Activated naive CD4-positive, alpha-beta T cell treated with anti-CD3 and anti-CD28 coated beads, Interleukin-2, amount 10 ng/mL, durations not matched to agents 7 days and 5 days (primary cell): ENCODE measurements around the gene LRRC73.
"Not testable (repeated sequence)": the region's sequence is repeated elsewhere in the genome, so short reads cannot be mapped to it uniquely, and the experiment has no call there.

Experiments
- CTCF ChIA-PET: fragments of 350-600 bp; sonication (Branson Sonifier 250); formaldehyde crosslinking; loops from one replicate; lab custom pipeline; 2021; ENCODE audit warnings: antibody characterized with exemption; lab: Charles Lee
- DNase-seq: peaks from one replicate; pipeline ENCODE4 v3.0.0-alpha.2; 2020
- H3K27ac Mint-ChIP-seq: one replicate; pipeline ENCODE4 v1.8.0; 2021; ENCODE audit warnings: mild to moderate bottlenecking, moderate library complexity, mixed read lengths
- H3K27me3 Mint-ChIP-seq: one replicate; pipeline ENCODE4 v1.8.0; 2021; ENCODE audit warnings: mild to moderate bottlenecking, mixed read lengths
- H3K36me3 Mint-ChIP-seq: one replicate; pipeline ENCODE4 v1.8.0; 2021; ENCODE audit warnings: mixed read lengths
- H3K4me1 Mint-ChIP-seq: one replicate; pipeline ENCODE4 v1.8.0; 2021; ENCODE audit warnings: mixed read lengths
- H3K4me3 Mint-ChIP-seq: one replicate; pipeline ENCODE4 v1.8.0; 2021; ENCODE audit warnings: mild to moderate bottlenecking, moderate library complexity, mixed read lengths
- H3K9me3 Mint-ChIP-seq: one replicate; pipeline ENCODE4 v1.8.0; 2021; ENCODE audit warnings: mixed read lengths

Gene LRRC73

DNA sequence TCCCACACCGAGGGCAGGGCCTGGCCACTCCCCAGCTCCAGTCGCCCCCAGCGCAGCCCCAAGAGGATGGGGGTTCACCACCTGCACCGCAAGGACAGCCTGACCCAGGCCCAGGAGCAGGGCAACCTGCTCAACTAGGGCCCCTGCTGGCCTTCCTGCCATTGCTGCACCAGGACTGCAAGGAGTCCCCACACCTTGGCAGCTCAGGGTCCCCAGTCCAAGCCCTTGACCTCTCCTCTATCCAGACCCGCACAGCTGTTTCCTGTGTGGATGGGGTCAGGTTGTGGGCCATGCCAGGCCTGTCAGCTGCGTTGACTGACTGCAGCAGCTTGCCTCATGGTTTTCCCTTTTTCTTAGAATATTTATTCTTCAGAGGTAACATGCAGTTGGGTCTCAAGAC is 4.4 kb downstream of the LRRC73 start:
- no peak overlapping the region for H3K27ac Mint-ChIP-seq
- peaks cover 34% of the 10 kb centered on the region for H3K27me3 Mint-ChIP-seq
- no peaks in the 10 kb centered on the region for H3K9me3 Mint-ChIP-seq
- H3K4me3 Mint-ChIP-seq, result no peak overlapping the region
- CTCF ChIA-PET, result interaction anchor here (0.6 to 4.9 kb wide), 31 partner anchors 10 to 561 kb away, joined by 3 to 46 read pairs (median 5); partner anchors contain the start of genes CRIP3, DLK2, DNPH1 and POLR1C
- peaks cover 30% of the 10 kb centered on the region for H3K36me3 Mint-ChIP-seq
- H3K4me1 Mint-ChIP-seq, result peaks cover 10% of the 10 kb centered on the region
- DNase-seq, result no peak

DNA sequence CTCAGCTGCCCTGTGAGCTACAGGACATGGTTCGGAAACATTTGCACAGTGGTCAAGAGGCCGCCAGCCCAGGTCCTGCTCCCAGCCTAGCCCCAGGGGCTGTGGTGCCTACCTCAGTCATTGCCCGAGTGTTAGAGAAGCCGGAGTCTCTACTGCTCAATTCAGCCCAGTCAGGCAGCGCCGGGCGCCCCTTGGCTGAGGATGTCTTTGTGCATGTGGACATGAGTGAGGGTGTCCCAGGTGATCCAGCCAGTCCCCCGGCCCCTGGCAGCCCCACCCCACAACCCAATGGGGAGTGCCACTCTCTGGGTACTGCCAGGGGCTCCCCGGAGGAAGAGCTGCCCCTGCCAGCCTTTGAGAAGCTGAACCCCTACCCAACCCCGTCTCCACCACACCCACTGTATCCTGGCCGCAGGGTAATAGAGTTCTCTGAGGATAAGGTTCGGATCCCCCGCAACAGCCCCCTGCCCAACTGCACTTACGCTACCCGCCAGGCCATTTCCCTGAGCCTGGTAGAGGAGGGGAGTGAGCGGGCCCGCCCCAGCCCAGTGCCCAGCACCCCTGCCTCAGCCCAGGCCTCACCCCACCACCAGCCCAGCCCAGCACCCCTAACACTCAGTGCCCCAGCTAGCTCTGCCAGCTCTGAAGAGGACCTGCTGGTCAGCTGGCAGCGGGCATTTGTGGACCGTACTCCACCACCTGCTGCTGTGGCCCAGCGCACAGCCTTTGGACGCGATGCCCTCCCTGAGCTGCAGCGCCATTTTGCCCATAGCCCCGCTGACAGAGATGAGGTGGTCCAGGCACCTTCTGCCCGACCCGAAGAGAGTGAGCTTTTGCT is 5.2 kb downstream of the LRRC73 start:
- Mint-ChIP-seq H3K36me3 (peaks cover 36% of the 10 kb centered on the region), H3K27me3 (peaks cover 33% of the 10 kb centered on the region), H3K4me3 (no peak overlapping the region), H3K9me3 (no peaks in the 10 kb centered on the region), H3K27ac (no peak overlapping the region), H3K4me1 (peaks cover 8% of the 10 kb centered on the region)
- CTCF ChIA-PET, result interaction anchor here (0.6 to 4.9 kb wide), 16 partner anchors 9 to 361 kb away, joined by 3 to 46 read pairs (median 4); partner anchors contain the start of genes CRIP3 and DLK2
- no peak for DNase-seq

DNA sequence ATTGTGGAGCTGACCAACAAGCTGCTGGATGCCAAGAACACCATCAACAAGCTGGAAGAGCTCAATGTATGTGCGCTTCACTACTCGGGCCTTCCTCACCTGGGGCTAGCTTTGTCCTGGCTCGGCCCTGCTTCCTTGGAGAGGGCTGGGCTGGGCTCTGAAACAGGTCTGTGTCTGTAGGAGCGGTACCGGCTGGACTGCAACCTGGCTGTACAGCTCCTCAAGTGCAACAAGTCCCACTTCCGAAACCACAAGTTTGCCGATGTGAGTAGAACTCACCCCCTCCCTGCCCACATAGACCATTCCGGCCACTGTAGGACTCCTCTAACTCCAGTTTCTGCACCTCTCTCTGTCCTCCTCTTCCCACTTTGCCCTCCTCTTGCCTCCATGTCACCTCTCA is 6.7 kb downstream of the LRRC73 start:
- DNase-seq, result no peak
- Mint-ChIP-seq H3K27me3 (peaks cover 18% of the 10 kb centered on the region), H3K36me3 (peaks cover 41% of the 10 kb centered on the region), H3K27ac (no peak overlapping the region), H3K4me1 (peaks cover 2% of the 10 kb centered on the region), H3K4me3 (no peak overlapping the region), H3K9me3 (no peaks in the 10 kb centered on the region)
- CTCF ChIA-PET, result interaction anchor here (0.7 kb wide), 1 partner anchor 38 kb away, joined by 3 read pairs; no protein-coding TSS in a partner anchor

DNA sequence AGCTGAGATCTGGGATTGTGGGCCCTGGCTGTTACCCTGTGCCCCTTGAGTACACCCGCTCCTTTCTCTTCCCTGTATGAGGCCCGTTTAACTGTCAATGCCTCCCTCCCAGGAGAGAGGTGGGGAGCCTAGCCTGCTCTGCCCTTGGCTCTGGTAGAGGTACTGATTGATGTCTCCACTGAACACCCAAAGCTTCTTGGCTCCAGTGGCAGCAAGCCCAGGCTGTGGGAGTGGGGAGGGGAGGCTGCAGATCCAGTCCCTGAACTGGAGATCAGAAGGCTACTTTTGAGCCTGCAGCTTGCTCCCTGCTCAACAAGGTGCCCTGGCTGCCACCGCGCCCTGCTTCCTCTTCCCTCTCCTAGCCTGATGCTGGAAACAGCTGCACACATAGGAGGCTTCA is 7.5 kb downstream of the LRRC73 start:
- Mint-ChIP-seq H3K4me3 (no peak overlapping the region), H3K36me3 (peaks cover 43% of the 10 kb centered on the region), H3K9me3 (no peaks in the 10 kb centered on the region), H3K27me3 (peaks cover 10% of the 10 kb centered on the region), H3K4me1 (peaks cover 2% of the 10 kb centered on the region), H3K27ac (no peak overlapping the region)
- CTCF ChIA-PET, result no interaction called here
- no peak for DNase-seq

DNA sequence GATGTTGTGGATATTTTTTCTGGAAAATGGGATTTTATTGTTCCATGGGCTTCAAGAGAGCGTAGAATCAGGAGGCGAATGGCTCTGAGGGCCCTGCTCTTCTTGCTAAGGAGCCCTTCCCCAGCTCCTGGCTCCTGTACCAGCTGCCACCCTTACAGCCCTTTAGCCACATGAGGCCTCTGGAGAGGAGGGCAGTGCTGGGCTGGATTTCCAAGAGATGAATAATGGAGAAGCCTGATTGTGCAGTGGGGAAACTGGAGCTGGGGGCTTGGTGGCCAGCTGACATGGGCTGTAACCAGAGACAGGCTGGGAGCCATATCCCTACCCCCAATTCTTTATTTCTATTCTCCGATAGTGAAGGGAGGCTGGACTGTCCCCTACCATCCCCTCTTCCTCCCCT is 9.2 kb downstream of the LRRC73 start:
- H3K27ac Mint-ChIP-seq, result no peak overlapping the region
- H3K27me3 Mint-ChIP-seq, result no peaks in the 10 kb centered on the region
- peaks cover 40% of the 10 kb centered on the region for H3K36me3 Mint-ChIP-seq
- DNase-seq, result no peak
- H3K4me1 Mint-ChIP-seq, result no peaks in the 10 kb centered on the region
- H3K9me3 Mint-ChIP-seq, result no peaks in the 10 kb centered on the region
- CTCF ChIA-PET, result interaction anchor here (1.0 kb wide), 1 partner anchor 105 kb away, joined by 3 read pairs; no protein-coding TSS in a partner anchor
- H3K4me3 Mint-ChIP-seq, result no peak overlapping the region

DNA sequence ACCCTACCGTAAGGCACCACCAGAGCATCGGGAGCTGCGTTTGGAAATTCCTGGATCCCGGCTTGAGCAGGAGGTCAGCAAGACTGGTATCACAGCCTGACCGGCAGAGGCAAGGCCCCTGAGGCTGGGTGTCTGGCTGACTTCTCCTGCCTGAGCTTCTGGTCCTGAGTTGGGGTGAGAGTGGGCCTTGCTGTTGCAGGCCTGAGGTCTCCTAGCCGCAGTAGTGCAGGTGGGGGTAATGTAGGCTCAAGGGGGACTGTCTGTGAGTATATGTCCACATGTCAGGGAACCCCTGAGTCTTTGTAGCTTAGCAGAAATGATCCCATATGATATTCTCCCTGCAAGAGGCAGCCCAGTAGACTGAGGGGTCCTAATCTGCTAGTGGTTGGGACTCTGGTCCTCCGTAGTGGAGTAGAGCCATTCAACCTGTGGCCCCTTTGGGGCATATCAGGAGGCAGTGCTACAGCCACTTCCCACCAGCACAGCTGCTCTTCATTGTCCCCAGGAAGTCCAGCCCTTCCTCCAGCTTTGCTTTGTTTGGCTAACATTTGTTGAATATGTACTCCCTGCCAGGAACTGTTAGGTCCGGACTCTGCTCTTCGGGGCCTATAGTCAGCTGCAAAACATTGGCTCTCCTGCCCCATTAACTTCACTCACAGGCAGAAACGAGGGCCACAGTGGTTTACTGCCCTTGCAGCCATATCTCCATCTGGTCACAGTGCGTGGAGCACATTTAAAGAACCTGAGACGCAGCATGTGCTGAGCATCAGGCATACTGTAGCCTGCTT is 10.9 kb downstream of the LRRC73 start:
- no peaks in the 10 kb centered on the region for H3K9me3 Mint-ChIP-seq
- no peak overlapping the region for H3K4me3 Mint-ChIP-seq
- no peaks in the 10 kb centered on the region for H3K27me3 Mint-ChIP-seq
- H3K36me3 Mint-ChIP-seq, result peaks cover 33% of the 10 kb centered on the region
- H3K27ac Mint-ChIP-seq, result no peak overlapping the region
- no peak for DNase-seq
- CTCF ChIA-PET, result interaction anchor here (0.9 kb wide), 1 partner anchor 8 kb away, joined by 3 read pairs; no protein-coding TSS in a partner anchor
- H3K4me1 Mint-ChIP-seq, result peaks cover 13% of the 10 kb centered on the region

GRCh38 chr6:43498291-43498690 is 11.9 kb downstream of the LRRC73 start:
- CTCF ChIA-PET, result interaction anchor here (6.3 kb wide), 1 partner anchor 8 kb away, joined by 44 read pairs; no protein-coding TSS in a partner anchor
- H3K27ac Mint-ChIP-seq, H3K9me3 Mint-ChIP-seq, H3K4me3 Mint-ChIP-seq, H3K27me3 Mint-ChIP-seq, DNase-seq: not testable (repeated sequence)
- Mint-ChIP-seq H3K4me1 (peaks cover 18% of the 10 kb centered on the region), H3K36me3 (peaks cover 28% of the 10 kb centered on the region)

DNA sequence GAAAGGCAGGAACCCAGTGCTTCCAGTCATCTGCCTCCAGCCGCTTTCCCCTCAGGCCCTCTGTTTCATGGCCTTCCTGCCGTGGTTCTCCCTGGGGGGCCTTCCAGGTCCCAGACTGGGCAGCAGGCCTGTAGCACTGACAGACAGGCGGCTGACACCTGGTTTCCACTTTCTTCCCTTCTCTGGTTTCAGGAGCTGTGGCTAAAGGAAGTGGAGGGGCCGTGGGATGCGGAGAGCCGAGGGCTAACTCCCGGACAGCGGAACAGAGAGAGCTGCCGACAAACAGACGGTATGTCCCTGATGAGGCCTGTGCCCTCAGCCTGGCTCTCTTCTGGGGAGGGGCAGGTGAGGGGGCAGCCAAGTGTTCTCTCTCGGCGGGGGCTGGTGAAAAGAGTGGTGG is 12.5 kb downstream of the LRRC73 start:
- no peaks in the 10 kb centered on the region for H3K9me3 Mint-ChIP-seq
- CTCF ChIA-PET, result interaction anchor here (6.3 kb wide), 1 partner anchor 9 kb away, joined by 44 read pairs; no protein-coding TSS in a partner anchor
- H3K4me1 Mint-ChIP-seq, result peaks cover 21% of the 10 kb centered on the region
- no peaks in the 10 kb centered on the region for H3K27me3 Mint-ChIP-seq
- DNase-seq, result no peak
- no peak overlapping the region for H3K4me3 Mint-ChIP-seq
- H3K36me3 Mint-ChIP-seq, result peaks cover 26% of the 10 kb centered on the region
- H3K27ac Mint-ChIP-seq, result no peak overlapping the region

DNA sequence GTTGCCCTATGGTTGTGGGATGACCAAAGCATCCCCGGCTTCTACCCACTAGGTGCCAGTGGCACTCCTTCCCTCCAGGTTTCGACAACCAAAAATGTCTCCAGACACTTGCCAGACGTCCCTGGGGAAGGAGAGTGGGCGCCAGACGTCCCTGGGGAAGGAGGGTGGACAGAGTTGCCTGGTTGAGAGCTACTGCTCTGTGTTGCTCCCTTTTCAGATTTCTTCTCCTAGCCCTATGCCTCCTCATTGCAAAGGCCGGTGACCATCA is 13.1 kb downstream of the LRRC73 start:
- no peak for DNase-seq
- no peak overlapping the region for H3K4me3 Mint-ChIP-seq
- no peaks in the 10 kb centered on the region for H3K9me3 Mint-ChIP-seq
- H3K27ac Mint-ChIP-seq, result no peak overlapping the region
- H3K27me3 Mint-ChIP-seq, result no peaks in the 10 kb centered on the region
- CTCF ChIA-PET, result interaction anchor here (2.6 to 6.3 kb wide), 2 partner anchors 10 to 12 kb away, joined by 7 to 44 read pairs; no protein-coding TSS in a partner anchor
- peaks cover 23% of the 10 kb centered on the region for H3K36me3 Mint-ChIP-seq
- H3K4me1 Mint-ChIP-seq, result peaks cover 21% of the 10 kb centered on the region

GRCh38 chr6:43496370-43497128 is 13.6 kb downstream of the LRRC73 start:
- no peak overlapping the region for H3K4me3 Mint-ChIP-seq
- CTCF ChIA-PET, result interaction anchor here (1.2 to 6.3 kb wide), 4 partner anchors 10 to 267 kb away, joined by 3 to 44 read pairs (median 5); partner anchors contain the start of gene DNPH1
- DNase-seq, result peak; percentile 42
- H3K27me3 Mint-ChIP-seq, result no peaks in the 10 kb centered on the region
- peaks cover 18% of the 10 kb centered on the region for H3K36me3 Mint-ChIP-seq
- peaks cover 21% of the 10 kb centered on the region for H3K4me1 Mint-ChIP-seq
- H3K27ac Mint-ChIP-seq, result no peak overlapping the region
- no peaks in the 10 kb centered on the region for H3K9me3 Mint-ChIP-seq

GRCh38 chr6:43495409-43495941 is 14.7 kb downstream of the LRRC73 start:
- Mint-ChIP-seq H3K4me3 (no peak overlapping the region), H3K4me1 (peaks cover 21% of the 10 kb centered on the region), H3K27ac (peak overlapping the region; percentile 87), H3K9me3 (no peaks in the 10 kb centered on the region), H3K36me3 (peaks cover 10% of the 10 kb centered on the region), H3K27me3 (no peaks in the 10 kb centered on the region)
- DNase-seq, result peak; percentile 55
- CTCF ChIA-PET, result interaction anchor here (0.8 to 6.3 kb wide), 9 partner anchors 10 to 266 kb away, joined by 3 to 44 read pairs (median 4); partner anchors contain the start of gene DNPH1

- CTCF ChIA-PET, result interaction anchor here (1.0 to 6.3 kb wide), 6 partner anchors 9 to 233 kb away, joined by 3 to 44 read pairs (median 4); no protein-coding TSS in a partner anchor
- DNase-seq, result no peak
- H3K27ac Mint-ChIP-seq, result peak overlapping the region; percentile 87
- no peak overlapping the region for H3K4me3 Mint-ChIP-seq
- no peaks in the 10 kb centered on the region for H3K27me3 Mint-ChIP-seq
- H3K4me1 Mint-ChIP-seq, result peaks cover 21% of the 10 kb centered on the region
- no peaks in the 10 kb centered on the region for H3K9me3 Mint-ChIP-seq
- peaks cover 7% of the 10 kb centered on the region for H3K36me3 Mint-ChIP-seq
These were observed 15.4 kb downstream of the LRRC73 start for GRCh38 chr6:43494766-43495165.

GRCh38 chr6:43494321-43494720 is 15.8 kb downstream of the LRRC73 start:
- Mint-ChIP-seq H3K27me3 (no peaks in the 10 kb centered on the region), H3K27ac (peak overlapping the region; percentile 24), H3K36me3 (peaks cover 3% of the 10 kb centered on the region), H3K4me1 (peaks cover 21% of the 10 kb centered on the region), H3K9me3 (no peaks in the 10 kb centered on the region), H3K4me3 (no peak overlapping the region)
- DNase-seq, result no peak
- CTCF ChIA-PET, result interaction anchor here (1.0 to 6.3 kb wide), 6 partner anchors 9 to 232 kb away, joined by 3 to 44 read pairs (median 4); no protein-coding TSS in a partner anchor
